B cell (primary cell): ENCODE results near the gene IARS1. TPM values are rescaled to one million over a fixed set of nuclear protein-coding genes. Genes with fewer than 3 reads are reported as not detected.

Experiments used
- ATAC-seq: fragments of 200-7000 bp; cut with Tn5 transposase; one replicate; pipeline ENCODE4 v1.10.0; 2021; ENCODE audit warnings: low read depth, mild to moderate bottlenecking, moderate number of reproducible peaks, moderate library complexity
- CTCF ChIA-PET: fragments of 350-600 bp; sonication (Branson Sonifier 250); formaldehyde crosslinking; loops from one replicate; lab custom pipeline; 2021; ENCODE audit warnings: antibody characterized with exemption, inconsistent platforms; lab: Charles Lee
- POLR2A ChIA-PET: fragments of 350-600 bp; sonication (Branson Sonifier 250); formaldehyde crosslinking; loops from one replicate; lab custom pipeline; 2021; ENCODE audit warnings: antibody characterized with exemption; lab: Charles Lee
- DNase-seq: peaks from one replicate; pipeline ENCODE4 v3.0.0; 2013
- H2AFZ ChIP-seq: 2 replicates; pipeline ENCODE4 v1.6.1; 2012; ENCODE audit warnings: mild to moderate bottlenecking, low read depth, low read length; ENCODE audit not compliant: insufficient read depth, poor library complexity, severe bottlenecking
- H3K27ac ChIP-seq, 2 donors: 1 replicate in 1 of 2; 2 replicates in 1 of 2; pipeline ENCODE4 v1.5.1; 2012 to 2013; ENCODE audit warnings: low read length in 2 of 2, mild to moderate bottlenecking in 2 of 2, moderate library complexity in 1 of 2
- H3K27me3 ChIP-seq, 4 experiments: fragments of 200-600 bp in 1 of 4; sonication (generic) in 1 of 4; replicated peaks in 1 of 4; 1 replicate in 2 of 4; 2 replicates in 2 of 4; pipeline versions ENCODE4 v1.6.1 to v1.7.0; 2013 to 2016; ENCODE audit warnings: low read length in 3 of 4, mild to moderate bottlenecking in 2 of 4, mixed read lengths in 1 of 4, moderate library complexity in 1 of 4; ENCODE audit not compliant: insufficient read depth in 4 of 4, control insufficient read depth in 3 of 4; ENCODE audit errors: control extremely low read depth in 1 of 4
- H3K36me3 ChIP-seq, 2 experiments: replicated peaks in 1 of 2; 1 replicate in 1 of 2; 2 replicates in 1 of 2; pipeline versions ENCODE4 v1.6.1 to v1.7.1; 2013; ENCODE audit warnings: low read length in 1 of 2; ENCODE audit not compliant: insufficient read depth in 2 of 2, control insufficient read depth in 1 of 2; ENCODE audit errors: control extremely low read depth in 1 of 2, extremely low read depth in 1 of 2
- H3K4me1 ChIP-seq, 2 donors: fragments of 200-600 bp in 1 of 2; sonication (generic) in 1 of 2; 1 replicate in 1 of 2; 2 replicates in 1 of 2; pipeline versions ENCODE4 v1.5.1 to v1.6.1; 2013 to 2017; ENCODE audit warnings: low read length in 2 of 2; ENCODE audit not compliant: control insufficient read depth in 2 of 2, insufficient read depth in 2 of 2
- H3K4me2 ChIP-seq: replicated peaks from 2 replicates; pipeline ENCODE3; 2012; ENCODE audit warnings: mild to moderate bottlenecking, low read depth, low read length; ENCODE audit not compliant: poor library complexity, severe bottlenecking
- H3K4me3 ChIP-seq, 5 experiments: fragments of 200-600 bp in 1 of 5; sonication (generic) in 1 of 5; 1 replicate in 3 of 5; 2 replicates in 2 of 5; pipeline versions ENCODE4 v1.5.1 to v1.7.0; 2011 to 2016; ENCODE audit warnings: low read length in 4 of 5, mild to moderate bottlenecking in 4 of 5, low read depth in 2 of 5, control low read depth in 1 of 5, moderate library complexity in 1 of 5; ENCODE audit not compliant: insufficient read depth in 1 of 5; ENCODE audit errors: control extremely low read depth in 1 of 5, extremely low read depth in 1 of 5
- H3K79me2 ChIP-seq: fragments of 200-600 bp; sonication (generic); one replicate; pipeline ENCODE4 v1.6.0; 2016; ENCODE audit warnings: low read length; ENCODE audit not compliant: control insufficient read depth, insufficient read depth
- H3K9ac ChIP-seq: fragments of 200-600 bp; sonication (generic); 2 replicates; pipeline ENCODE4 v1.6.1; 2017; ENCODE audit warnings: mild to moderate bottlenecking, low read length, moderate library complexity
- H3K9me3 ChIP-seq, 3 donors: one replicate each; pipeline versions ENCODE4 v1.6.1 to v1.7.1; 2013; ENCODE audit warnings: low read length in 2 of 3; ENCODE audit not compliant: control insufficient read depth in 2 of 3, insufficient read depth in 1 of 3; ENCODE audit errors: control extremely low read depth in 1 of 3
- H4K20me1 ChIP-seq: 2 replicates; pipeline ENCODE4 v1.6.0; 2012; ENCODE audit warnings: mild to moderate bottlenecking, low read length; ENCODE audit not compliant: insufficient read depth, control insufficient read depth, poor library complexity, severe bottlenecking
- H3K27ac Mint-ChIP-seq: one replicate; pipeline ENCODE4 v1.8.0; 2021; ENCODE audit warnings: mixed read lengths
- H3K27me3 Mint-ChIP-seq: one replicate; pipeline ENCODE4 v1.8.0; 2021; ENCODE audit warnings: mixed read lengths
- H3K4me1 Mint-ChIP-seq: one replicate; pipeline ENCODE4 v1.8.0; 2021; ENCODE audit warnings: mixed read lengths
- H3K4me3 Mint-ChIP-seq: one replicate; pipeline ENCODE4 v1.8.0; 2021; ENCODE audit warnings: mixed read lengths
- H3K9me3 Mint-ChIP-seq: one replicate; pipeline ENCODE4 v1.8.0; 2022; ENCODE audit warnings: mixed read lengths; ENCODE audit not compliant: insufficient read depth
- EZH2 ChIP-seq: IDR thresholded peaks from 2 replicates; pipeline ENCODE4 v1.6.1; 2012; ENCODE audit warnings: borderline replicate concordance, low read depth, mild to moderate bottlenecking, moderate library complexity, low read length; ENCODE audit not compliant: insufficient read depth, poor library complexity, severe bottlenecking
- WGBS: methylation state at CpG from one replicate; pipeline ENCODE4 v1.1.5; 2013; ENCODE audit warnings: missing lambda C conversion rate; ENCODE audit not compliant: insufficient coverage; 5-methylcytosine and 5-hydroxymethylcytosine counted together
- intact Hi-C: fragments of 100-400 bp; cut with micrococcal nuclease; formaldehyde crosslinking; loops from one replicate; pipeline ENCODE4 v1.10.0; 2022
- polyA plus RNA-seq: library from polyadenylated mRNA; depleted of rRNA; stranded (reverse); fragments of >200 nt; gene quantifications from 2 replicates; pipeline ENCODE4 v1.2.3, GENCODE V29; 2012
- total RNA-seq, 2 donors: library from RNA; stranded (reverse); fragments of 120-200 nt in 1 of 2; gene quantifications; 1 replicate in 1 of 2; 2 replicates in 1 of 2; pipeline versions ENCODE4 v1.2.3 to v1.2.4, GENCODE V29; 2013 to 2022
- TF ChIP-seq, protein P1 (sequence below): fragments of 200-600 bp; IDR thresholded peaks from one replicate; pipeline ENCODE4 v1.8.0; 2022; ENCODE audit warnings: antibody characterized with exemption, mild to moderate bottlenecking

Gene IARS1
- total and polyA plus RNA-seq, 2 donors (not counting 1 experiment from before 2014, with no cell fraction given), result 31.6 to 82.8 TPM

DNA sequence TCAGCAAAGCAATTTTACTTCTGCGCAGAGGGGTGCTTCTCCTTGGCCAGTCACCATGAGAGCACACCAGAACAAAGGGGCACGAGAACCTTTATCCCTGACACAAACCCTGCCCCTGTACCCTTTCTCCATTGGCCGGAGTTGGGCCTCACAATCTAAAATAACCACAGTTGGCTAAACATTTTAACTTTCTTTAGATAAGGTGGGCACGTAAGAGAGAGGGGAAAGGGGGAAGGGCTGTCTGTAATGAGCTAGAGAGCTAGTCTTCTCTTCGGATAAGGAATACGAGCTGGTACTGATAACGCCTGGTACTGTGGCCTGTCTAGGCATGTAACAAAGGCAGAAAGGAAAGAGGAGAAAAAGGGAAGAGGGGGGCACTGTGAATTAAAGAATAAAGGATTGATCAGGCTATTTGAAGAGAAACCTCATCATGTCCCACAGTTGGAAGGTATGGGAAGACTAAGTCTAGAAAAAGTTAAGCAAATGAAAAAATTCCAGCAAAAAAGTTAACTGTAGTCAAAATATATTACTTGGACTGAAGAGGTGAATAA lies 1.8 kb upstream of the IARS1 start:
- Histone ChIP-seq H3K36me3 (peaks cover 0 to 29% of the 10 kb centered on the region in 2 experiments), H3K4me3 (no peak overlapping the region), H3K27me3 (no peaks in the 10 kb centered on the region), H4K20me1 (no peaks in the 10 kb centered on the region), H2AFZ (no peak overlapping the region), H3K4me1 (peaks cover 39 to 43% of the 10 kb centered on the region in 2 donors), H3K4me2 (no peak overlapping the region), H3K79me2 (peaks cover 30% of the 10 kb centered on the region), H3K9me3 (no peaks in the 10 kb centered on the region), H3K27ac (no peak overlapping the region), H3K9ac (no peak overlapping the region)
- intact Hi-C loops, result no loop called here
- ChIA-PET POLR2A (no interaction called here), CTCF (no interaction called here)
- Mint-ChIP-seq H3K27ac (peak overlapping the region; percentile 54), H3K27me3 (no peaks in the 10 kb centered on the region), H3K4me3 (no peak overlapping the region), H3K9me3 (no peaks in the 10 kb centered on the region), H3K4me1 (peaks cover 69% of the 10 kb centered on the region)
- 94% methylated on average over 4 of the region's 7 CpGs for WGBS
- TF ChIP-seq, protein P1, sequence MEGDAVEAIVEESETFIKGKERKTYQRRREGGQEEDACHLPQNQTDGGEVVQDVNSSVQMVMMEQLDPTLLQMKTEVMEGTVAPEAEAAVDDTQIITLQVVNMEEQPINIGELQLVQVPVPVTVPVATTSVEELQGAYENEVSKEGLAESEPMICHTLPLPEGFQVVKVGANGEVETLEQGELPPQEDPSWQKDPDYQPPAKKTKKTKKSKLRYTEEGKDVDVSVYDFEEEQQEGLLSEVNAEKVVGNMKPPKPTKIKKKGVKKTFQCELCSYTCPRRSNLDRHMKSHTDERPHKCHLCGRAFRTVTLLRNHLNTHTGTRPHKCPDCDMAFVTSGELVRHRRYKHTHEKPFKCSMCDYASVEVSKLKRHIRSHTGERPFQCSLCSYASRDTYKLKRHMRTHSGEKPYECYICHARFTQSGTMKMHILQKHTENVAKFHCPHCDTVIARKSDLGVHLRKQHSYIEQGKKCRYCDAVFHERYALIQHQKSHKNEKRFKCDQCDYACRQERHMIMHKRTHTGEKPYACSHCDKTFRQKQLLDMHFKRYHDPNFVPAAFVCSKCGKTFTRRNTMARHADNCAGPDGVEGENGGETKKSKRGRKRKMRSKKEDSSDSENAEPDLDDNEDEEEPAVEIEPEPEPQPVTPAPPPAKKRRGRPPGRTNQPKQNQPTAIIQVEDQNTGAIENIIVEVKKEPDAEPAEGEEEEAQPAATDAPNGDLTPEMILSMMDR, result no peak
- TF ChIP-seq EZH2, result no peak
- DNase-seq (no peak), ATAC-seq (no peak)

DNA sequence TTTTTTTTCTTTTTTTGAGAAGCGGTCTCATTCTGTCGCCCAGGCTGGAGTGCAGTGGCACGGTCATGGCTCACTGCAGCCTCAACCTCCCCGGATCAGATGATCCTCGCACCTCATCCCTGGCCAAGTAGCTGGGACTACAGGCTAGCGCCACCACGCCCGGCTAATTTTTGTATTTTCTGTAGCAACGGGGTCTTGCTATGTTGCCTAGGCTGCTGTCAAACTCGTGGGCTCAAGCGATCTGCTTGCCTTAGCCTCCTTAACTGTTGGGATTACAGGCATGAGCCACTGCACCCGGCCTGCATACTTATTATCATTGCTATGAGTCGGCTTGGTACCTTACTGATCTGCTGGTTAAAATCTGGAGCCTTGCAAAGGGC lies 790 bp upstream of the IARS1 start:
- no peak for DNase-seq

More for the DNA sequence above, 790 bp upstream of the IARS1 start:
- no peaks in the 10 kb centered on the region for H4K20me1 ChIP-seq
- peak overlapping the region; percentile 74 for H3K9ac ChIP-seq
- 29% methylated on average over 13 of the region's 13 CpGs for WGBS
- ChIA-PET POLR2A (no interaction called here), CTCF (interaction anchor here (0.6 kb wide), 1 partner anchor 99 kb away, joined by 3 read pairs; no protein-coding TSS in a partner anchor)
- H3K4me2 ChIP-seq, result peak overlapping the region; percentile 74
- peaks cover 2 to 23% of the 10 kb centered on the region in 2 experiments for H3K36me3 ChIP-seq
- Mint-ChIP-seq H3K4me3 (peak overlapping the region; percentile 96), H3K9me3 (no peaks in the 10 kb centered on the region), H3K27me3 (no peaks in the 10 kb centered on the region), H3K4me1 (peaks cover 68% of the 10 kb centered on the region), H3K27ac (peak overlapping the region; percentile 98)
- H3K79me2 ChIP-seq, result peaks cover 30% of the 10 kb centered on the region
- H3K4me1 ChIP-seq, result peaks cover 37 to 38% of the 10 kb centered on the region in 2 donors
- H3K4me3 ChIP-seq, result peak overlapping the region; percentile 51 to 89 (median 86)
- H2AFZ ChIP-seq, result peak overlapping the region; percentile 79
- peak overlapping the region; percentile 64 to 79 for H3K27ac ChIP-seq
- intact Hi-C loops, result no loop called here
- H3K9me3 ChIP-seq, result peaks cover 0 to 3% (median 0%) of the 10 kb centered on the region in 3 donors
- no peak for ATAC-seq
- no peaks in the 10 kb centered on the region for H3K27me3 ChIP-seq
- TF ChIP-seq, protein P1, result no peak
- TF ChIP-seq EZH2, result no peak
